GM12878 (cell line): ENCODE measurements around the gene LYRM4. TPM values are rescaled to one million over a fixed set of nuclear protein-coding genes. Genes with fewer than 3 reads are reported as not detected.

Experiments
- ATAC-seq: fragments of 200-7000 bp; cut with Tn5 transposase; 3 replicates; pipeline ENCODE4 v1.9.1; 2020; ENCODE audit warnings: mild to moderate bottlenecking, moderate library complexity
- BruUV-seq: library from RNA; stranded (reverse); fragments of 400-500 nt; replicated peaks from 2 replicates; lab custom pipeline; 2021; lab: Mats Ljungman, UMichigan
- CTCF ChIA-PET: fragments of 300-600 bp; sonication (Branson Sonifier 250); formaldehyde crosslinking; extraction: SDS; loops from one replicate; lab custom pipeline; 2021; ENCODE audit warnings: inconsistent platforms; lab: Yijun Ruan, JAX
- POLR2A ChIA-PET: fragments of 350-600 bp; formaldehyde crosslinking; extraction: SDS; loops from one replicate; lab custom pipeline; 2021; ENCODE audit warnings: inconsistent platforms; lab: Charles Lee
- RAD21 ChIA-PET: fragments of 300-600 bp; sonication (Branson Sonifier 250); formaldehyde crosslinking; loops from one replicate; lab custom pipeline; 2023; ENCODE audit warnings: antibody characterized with exemption; ENCODE audit not compliant: unreplicated experiment; lab: Charles Lee
- SMC1A ChIA-PET: fragments of 300-600 bp; sonication (Branson Sonifier 250); formaldehyde crosslinking; loops from one replicate; lab custom pipeline; 2023; ENCODE audit not compliant: unreplicated experiment, uncharacterized antibody; lab: Charles Lee
- DNase-seq: peaks from one replicate; pipeline ENCODE4 v3.0.0-alpha.2; 2011; ENCODE audit warnings: low read depth, low spot score
- FAIRE-seq: peaks from 3 replicates; lab custom pipeline; 2011; peaks lifted over from hg19 to GRCh38; lab: Jason Lieb, UNC
- H2AFZ ChIP-seq: 2 replicates; pipeline ENCODE4 v1.6.0; 2011; ENCODE audit warnings: low read depth, low read length, control low read depth; ENCODE audit not compliant: control insufficient read depth
- H3K27ac ChIP-seq: 2 replicates; pipeline ENCODE4 v1.5.1; 2011; ENCODE audit warnings: control low read depth; ENCODE audit not compliant: control insufficient read depth, insufficient read depth
- H3K27me3 ChIP-seq, 2 experiments: replicated peaks in 1 of 2; 2 replicates each; pipeline versions ENCODE4 v1.6.0 to v1.6.1; 2011; ENCODE audit warnings: low read length in 1 of 2; ENCODE audit not compliant: control insufficient read depth in 2 of 2, insufficient read depth in 2 of 2
- H3K36me3 ChIP-seq, 2 experiments: 2 replicates each; pipeline ENCODE4 v1.5.1; 2011; ENCODE audit warnings: low read length in 1 of 2; ENCODE audit not compliant: control insufficient read depth in 2 of 2, insufficient read depth in 2 of 2
- H3K4me1 ChIP-seq: 2 replicates; pipeline ENCODE4 v1.6.1; 2011; ENCODE audit warnings: mild to moderate bottlenecking, low read length, moderate library complexity, mixed read lengths; ENCODE audit not compliant: control insufficient read depth, insufficient read depth
- H3K4me2 ChIP-seq: 2 replicates; pipeline ENCODE4 v1.6.0; 2011; ENCODE audit warnings: control low read depth; ENCODE audit not compliant: control insufficient read depth, insufficient read depth
- H3K4me3 ChIP-seq: fragments of 200-600 bp; sonication (generic); 2 replicates; pipeline ENCODE4 v1.5.1; 2016
- H3K79me2 ChIP-seq: 2 replicates; pipeline ENCODE4 v1.6.0; 2011; ENCODE audit warnings: low read length; ENCODE audit not compliant: control insufficient read depth, insufficient read depth
- H3K9ac ChIP-seq: 2 replicates; pipeline ENCODE4 v1.8.0; 2011; ENCODE audit warnings: low read length, control low read depth, mixed read lengths; ENCODE audit not compliant: control insufficient read depth, insufficient read depth
- H3K9me3 ChIP-seq: replicated peaks from 3 replicates; pipeline ENCODE4 v1.5.1; 2011; ENCODE audit warnings: mild to moderate bottlenecking, low read length; ENCODE audit not compliant: control insufficient read depth, insufficient read depth
- H4K20me1 ChIP-seq: 2 replicates; pipeline ENCODE4 v1.6.0; 2011; ENCODE audit not compliant: control insufficient read depth, insufficient read depth
- CREB1 ChIP-seq: IDR thresholded peaks from 2 replicates; pipeline ENCODE4 v1.6.1; 2012; ENCODE audit warnings: low read depth, mild to moderate bottlenecking, inconsistent platforms
- EED ChIP-seq: sonication (generic); IDR thresholded peaks from 2 replicates; pipeline ENCODE4 v1.6.1; 2016; ENCODE audit warnings: antibody characterized with exemption, low read depth
- ESRRA ChIP-seq: IDR thresholded peaks from 2 replicates; pipeline ENCODE4 v1.6.1; 2012; ENCODE audit warnings: mild to moderate bottlenecking, low read length, improper control_type of control experiment
- MYC ChIP-seq: IDR thresholded peaks from 2 replicates; pipeline ENCODE4 v1.6.1; 2011; ENCODE audit warnings: mild to moderate bottlenecking, low read length, moderate library complexity, inconsistent platforms; ENCODE audit not compliant: insufficient read depth, insufficient replicate concordance, insufficient read length, severe bottlenecking
- POLR2AphosphoS5 ChIP-seq: IDR thresholded peaks from 2 replicates; pipeline ENCODE4 v1.6.1; 2011; ENCODE audit warnings: mild to moderate bottlenecking, low read length, inconsistent platforms
- RELA ChIP-seq: fragments of 450-650 bp; IDR thresholded peaks from 2 replicates; pipeline ENCODE4 v1.8.0; 2014; ENCODE audit warnings: borderline replicate concordance; ENCODE audit not compliant: partially characterized antibody
- SMARCA5 ChIP-seq: fragments of 450-650 bp; IDR thresholded peaks from 2 replicates; pipeline ENCODE4 v1.6.1; 2017; ENCODE audit warnings: mild to moderate bottlenecking
- SP1 ChIP-seq: IDR thresholded peaks from one replicate; pipeline ENCODE4 v1.6.1; 2011; ENCODE audit warnings: low read depth, low read length
- ZNF687 ChIP-seq: fragments of 450-650 bp; IDR thresholded peaks from 2 replicates; pipeline ENCODE4 v1.6.1; 2017; ENCODE audit warnings: mild to moderate bottlenecking, moderate library complexity
- WGBS: methylation state at CpG from one replicate; pipeline ENCODE4 v1.1.6; 2016; ENCODE audit warnings: low lambda C conversion rate; ENCODE audit not compliant: insufficient replicate concordance, insufficient coverage; ENCODE audit errors: missing lambda C conversion rate; 5-methylcytosine and 5-hydroxymethylcytosine counted together
- in situ Hi-C: fragments of 300-500 bp; cut with MboI; formaldehyde crosslinking; loops from 9 replicates; pipeline ENCODE4 v1.14.3; 2018; ENCODE audit warnings: mixed read lengths
- intact Hi-C: fragments of 100-400 bp; cut with micrococcal nuclease; formaldehyde crosslinking; loops from one replicate; pipeline ENCODE4 v1.14.2; 2022; ENCODE audit not compliant: unreplicated experiment
- polyA plus RNA-seq, 11 experiments: library from polyadenylated mRNA; depleted of rRNA in 4 of 11; unstranded in 6 of 11; stranded (reverse) in 5 of 11; fragments of >200 nt; fragmentation: Nextera tagmentation in 4 of 11; fragmentation: Illumina TruSeq in 1 of 11; extraction: Ambion mirVana in 4 of 11; extraction: Trizol in 1 of 11; gene quantifications; 1 replicate in 1 of 11; 2 replicates in 10 of 11; pipeline versions ENCODE4 v1.2.1 to v1.2.3, GENCODE V29; 2011 to 2016; ENCODE audit warnings: inconsistent platforms in 2 of 11, missing spikeins in 2 of 11, low read depth in 1 of 11
- total RNA-seq, 4 experiments: library from RNA; depleted of rRNA in 3 of 4; stranded (reverse); fragments of >200 nt in 3 of 4; fragmentation: Illumina TruSeq in 1 of 4; extraction: Trizol in 1 of 4; gene quantifications; 2 replicates each; pipeline versions ENCODE4 v1.2.1 to v1.2.3, GENCODE V29; 2013 to 2021

LYRM4 gene
- total and polyA plus RNA-seq, 10 of the 15 experiments (the other 5 are each of a cell fraction or from before 2014, with no cell fraction given), result 32.7 to 66.8 (median 44.0) TPM

GRCh38 chr6:5109436-5109835 lies 151.3 kb downstream of the LYRM4 start (continued):
- TF ChIP-seq POLR2AphosphoS5 (no peak), RELA (no peak), CREB1 (no peak), SP1 (no peak), EED (no peak)

GRCh38 chr6:5108536-5109150 lies 152.1 kb downstream of the LYRM4 start:
- FAIRE-seq, result no peak
- Histone ChIP-seq H2AFZ (no peak overlapping the region), H3K4me2 (no peak overlapping the region), H3K27ac (no peak overlapping the region), H3K4me1 (no peaks in the 10 kb centered on the region), H3K27me3 (no peaks in the 10 kb centered on the region), H3K36me3 (no peaks in the 10 kb centered on the region), H4K20me1 (no peaks in the 10 kb centered on the region), H3K9ac (no peak overlapping the region), H3K79me2 (no peaks in the 10 kb centered on the region), H3K9me3 (no peaks in the 10 kb centered on the region), H3K4me3 (no peak overlapping the region)
- RAD21 ChIA-PET, result no interaction called here
- BruUV-seq, result no TSS peak
- no peak for DNase-seq
- ATAC-seq, result no peak
- POLR2A ChIA-PET, result interaction anchor here (0.6 kb wide), 1 partner anchor 17 kb away, joined by 4 read pairs; no protein-coding TSS in a partner anchor
- in situ Hi-C loops (no loop called here), intact Hi-C loops (no loop called here)
- WGBS, result 98% methylated on average over 6 of the region's 6 CpGs
- SMC1A ChIA-PET, result no interaction called here
- no peak for TF ChIP-seq ESRRA
- TF ChIP-seq ZNF687, result no peak
- TF ChIP-seq MYC, result no peak
- TF ChIP-seq SMARCA5, result no peak
- CTCF ChIA-PET, result no interaction called here
